IPS-18a (cell line): Measurements from ENCODE around the gene TICRR.
A peak's percentile ranks its signal among the peaks of the same experiment; 100 is the strongest.

Experiments
- H3K27ac ChIP-seq: one replicate; pipeline ENCODE4 v1.5.1; 2013; ENCODE audit warnings: low read length
- H3K27me3 ChIP-seq: one replicate; pipeline ENCODE4 v1.6.1; 2013; ENCODE audit warnings: mild to moderate bottlenecking, low read length; ENCODE audit not compliant: control insufficient read depth, insufficient read depth
- H3K36me3 ChIP-seq: one replicate; pipeline ENCODE4 v1.6.1; 2013; ENCODE audit warnings: low read depth, low read length; ENCODE audit not compliant: control insufficient read depth
- H3K4me1 ChIP-seq: one replicate; pipeline ENCODE4 v1.6.1; 2013; ENCODE audit warnings: low read depth, low read length; ENCODE audit not compliant: control insufficient read depth
- H3K4me3 ChIP-seq: one replicate; pipeline ENCODE4 v1.5.1; 2013; ENCODE audit warnings: low read length
- H3K9ac ChIP-seq: one replicate; pipeline ENCODE4 v1.6.1; 2013; ENCODE audit warnings: mild to moderate bottlenecking, low read length, moderate library complexity
- H3K9me3 ChIP-seq: one replicate; pipeline ENCODE4 v1.6.1; 2013; ENCODE audit warnings: low read depth, low read length; ENCODE audit not compliant: control insufficient read depth

The TICRR gene

GRCh38 chr15:89648106-89649012 is 73.1 kb downstream of the TICRR start:
- Histone ChIP-seq H3K4me1 (no peaks in the 10 kb centered on the region), H3K27me3 (no peaks in the 10 kb centered on the region), H3K36me3 (peaks cover 8% of the 10 kb centered on the region), H3K27ac (no peak overlapping the region), H3K4me3 (no peak overlapping the region), H3K9me3 (no peaks in the 10 kb centered on the region), H3K9ac (no peak overlapping the region)

GRCh38 chr15:89649013-89649625 is 73.8 kb downstream of the TICRR start:
- H3K9me3 ChIP-seq = no peaks in the 10 kb centered on the region
- peaks cover 5% of the 10 kb centered on the region for H3K36me3 ChIP-seq
- H3K9ac ChIP-seq = no peak overlapping the region

GRCh38 chr15:89649716-89650115 is 74.4 kb downstream of the TICRR start:
- Histone ChIP-seq H3K4me3 (no peak overlapping the region), H3K27me3 (no peaks in the 10 kb centered on the region), H3K36me3 (peaks cover 5% of the 10 kb centered on the region), H3K9ac (no peak overlapping the region), H3K4me1 (no peaks in the 10 kb centered on the region), H3K9me3 (no peaks in the 10 kb centered on the region), H3K27ac (no peak overlapping the region)

More at GRCh38 chr15:89649013-89649625, 73.8 kb downstream of the TICRR start:
- no peak overlapping the region for H3K4me3 ChIP-seq
- H3K27me3 ChIP-seq = no peaks in the 10 kb centered on the region
- H3K4me1 ChIP-seq = no peaks in the 10 kb centered on the region
- H3K27ac ChIP-seq = no peak overlapping the region

GRCh38 chr15:89652131-89652530 is 76.9 kb downstream of the TICRR start:
- peaks cover 5% of the 10 kb centered on the region for H3K36me3 ChIP-seq
- H3K4me3 ChIP-seq = no peak overlapping the region
- H3K27me3 ChIP-seq = no peaks in the 10 kb centered on the region
- no peak overlapping the region for H3K27ac ChIP-seq
- H3K9me3 ChIP-seq = no peaks in the 10 kb centered on the region
- no peak overlapping the region for H3K9ac ChIP-seq
- no peaks in the 10 kb centered on the region for H3K4me1 ChIP-seq

GRCh38 chr15:89652666-89653065 is 77.4 kb downstream of the TICRR start:
- H3K27ac ChIP-seq = no peak overlapping the region
- no peak overlapping the region for H3K4me3 ChIP-seq
- H3K36me3 ChIP-seq = peaks cover 5% of the 10 kb centered on the region
- H3K9me3 ChIP-seq = no peaks in the 10 kb centered on the region
- H3K9ac ChIP-seq = no peak overlapping the region
- no peaks in the 10 kb centered on the region for H3K4me1 ChIP-seq
- no peaks in the 10 kb centered on the region for H3K27me3 ChIP-seq

- Histone ChIP-seq H3K9me3 (no peaks in the 10 kb centered on the region), H3K27ac (no peak overlapping the region), H3K9ac (no peak overlapping the region), H3K4me1 (no peaks in the 10 kb centered on the region), H3K36me3 (peaks cover 5% of the 10 kb centered on the region), H3K27me3 (no peaks in the 10 kb centered on the region), H3K4me3 (no peak overlapping the region)
Observed at GRCh38 chr15:89653578-89653977, 78.3 kb downstream of the TICRR start.

- Histone ChIP-seq H3K36me3 (peaks cover 4% of the 10 kb centered on the region), H3K4me3 (peak overlapping the region; percentile 78), H3K27ac (no peak overlapping the region), H3K9me3 (no peaks in the 10 kb centered on the region), H3K9ac (peak overlapping the region; percentile 63), H3K27me3 (no peaks in the 10 kb centered on the region), H3K4me1 (no peaks in the 10 kb centered on the region)
Observed at GRCh38 chr15:89654301-89654761, 79.1 kb downstream of the TICRR start.

- H3K36me3 ChIP-seq = no peaks in the 10 kb centered on the region
- peak within 1 kb of the TSS; percentile 63 for H3K9ac ChIP-seq
- H3K4me1 ChIP-seq = no peaks in the 10 kb centered on the region
- peaks cover under 1% of the 10 kb centered on the region for H3K27me3 ChIP-seq
- peak within 1 kb of the TSS; percentile 78 for H3K4me3 ChIP-seq
- no peaks in the 10 kb centered on the region for H3K9me3 ChIP-seq
- no peak within 1 kb of the TSS for H3K27ac ChIP-seq
Observed at GRCh38 chr15:89654847-89655805, 79.9 kb downstream of the TICRR start, which contains the start of gene KIF7. Gene KIF7, minus strand, starts transcription at chr15:89655467. Its CDS starts 2,537 bp downstream, at chr15:89652930.

GRCh38 chr15:89656116-89656815 is 81.0 kb downstream of the TICRR start:
- Histone ChIP-seq H3K4me3 (no peak overlapping the region), H3K27ac (no peak overlapping the region)

GRCh38 chr15:89657686-89658200 is 82.5 kb downstream of the TICRR start:
- Histone ChIP-seq H3K9me3 (no peaks in the 10 kb centered on the region), H3K36me3 (no peaks in the 10 kb centered on the region), H3K9ac (no peak overlapping the region), H3K27ac (no peak overlapping the region), H3K27me3 (peaks cover 6% of the 10 kb centered on the region), H3K4me3 (no peak overlapping the region), H3K4me1 (no peaks in the 10 kb centered on the region)

More at GRCh38 chr15:89656116-89656815, 81.0 kb downstream of the TICRR start:
- H3K4me1 ChIP-seq = no peaks in the 10 kb centered on the region
- H3K9me3 ChIP-seq = no peaks in the 10 kb centered on the region
- no peak overlapping the region for H3K9ac ChIP-seq
- no peaks in the 10 kb centered on the region for H3K36me3 ChIP-seq
- peaks cover 6% of the 10 kb centered on the region for H3K27me3 ChIP-seq
